Osteocyte (in vitro differentiated cells): ENCODE results near the gene AMPD3. TPM values are rescaled to one million over a fixed set of nuclear protein-coding genes. Genes with fewer than 3 reads are reported as not detected.

Source experiments
- DNase-seq: peaks from one replicate; pipeline ENCODE4 v3.0.0; 2021; ENCODE audit warnings: mixed read lengths; ENCODE audit not compliant: unreplicated experiment; ENCODE audit errors: extremely low spot score
- H3K27ac Mint-ChIP-seq: one replicate; pipeline ENCODE4 v1.8.0; 2021; ENCODE audit warnings: mild to moderate bottlenecking, mixed read lengths; ENCODE audit not compliant: unreplicated experiment
- H3K27me3 Mint-ChIP-seq: one replicate; pipeline ENCODE4 v1.8.0; 2021; ENCODE audit warnings: mixed read lengths; ENCODE audit not compliant: unreplicated experiment
- H3K36me3 Mint-ChIP-seq: one replicate; pipeline ENCODE4 v1.8.0; 2021; ENCODE audit warnings: mixed read lengths; ENCODE audit not compliant: unreplicated experiment
- H3K4me1 Mint-ChIP-seq: one replicate; pipeline ENCODE4 v1.8.0; 2021; ENCODE audit warnings: mixed read lengths; ENCODE audit not compliant: unreplicated experiment
- H3K4me3 Mint-ChIP-seq: one replicate; pipeline ENCODE4 v1.8.0; 2021; ENCODE audit warnings: mild to moderate bottlenecking, moderate library complexity, mixed read lengths; ENCODE audit not compliant: unreplicated experiment
- H3K9me3 Mint-ChIP-seq: one replicate; pipeline ENCODE4 v1.8.0; 2021; ENCODE audit warnings: mixed read lengths; ENCODE audit not compliant: unreplicated experiment
- CTCF ChIP-seq: fragments of 200-600 bp; sonication (generic); IDR thresholded peaks from 2 replicates; pipeline ENCODE4 v1.5.0; 2021; ENCODE audit warnings: antibody characterized with exemption, mild to moderate bottlenecking, moderate library complexity
- total RNA-seq: library from RNA; stranded (reverse); gene quantifications from 2 replicates; pipeline ENCODE4 v1.2.1, GENCODE V29; 2021

Gene AMPD3
- total RNA-seq, 1 donor from 2014 or later: 5.3 TPM

DNA sequence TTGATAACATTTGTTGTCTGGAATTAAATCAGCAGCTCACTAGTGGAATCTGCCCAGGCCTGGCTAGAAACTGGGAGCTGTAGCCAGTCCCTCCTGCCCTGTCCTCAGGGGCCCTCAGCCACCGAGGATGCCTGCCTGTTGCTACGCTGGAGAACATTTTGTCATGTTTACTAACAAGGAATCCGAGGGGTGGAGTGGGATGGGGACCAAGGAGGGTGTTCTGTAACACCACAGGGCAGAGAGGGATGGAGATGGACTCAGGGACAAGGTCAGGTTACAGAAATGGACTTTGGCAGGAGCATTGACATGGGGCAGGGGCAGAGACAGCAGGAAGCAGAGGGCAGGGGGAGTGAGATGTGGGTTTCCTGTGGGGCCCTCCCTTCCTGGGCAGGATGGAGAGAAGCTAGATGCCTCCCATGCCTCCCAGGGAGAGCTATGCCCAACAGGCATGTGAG lies 45.8 kb upstream of the AMPD3 start:
- Mint-ChIP-seq H3K9me3 (no peaks in the 10 kb centered on the region), H3K4me1 (peaks cover 44% of the 10 kb centered on the region), H3K27ac (peak overlapping the region; percentile 79), H3K27me3 (no peaks in the 10 kb centered on the region), H3K4me3 (no peak overlapping the region), H3K36me3 (no peaks in the 10 kb centered on the region)
- no peak for TF ChIP-seq CTCF
- peak; percentile 79 for DNase-seq

GRCh38 chr11:10410106-10410843 lies 44.8 kb upstream of the AMPD3 start:
- H3K4me1 Mint-ChIP-seq: peaks cover 46% of the 10 kb centered on the region
- TF ChIP-seq CTCF: no peak
- H3K36me3 Mint-ChIP-seq: no peaks in the 10 kb centered on the region
- no peak overlapping the region for H3K27ac Mint-ChIP-seq
- H3K4me3 Mint-ChIP-seq: no peak overlapping the region
- no peaks in the 10 kb centered on the region for H3K27me3 Mint-ChIP-seq
- DNase-seq: no peak
- no peaks in the 10 kb centered on the region for H3K9me3 Mint-ChIP-seq

DNA sequence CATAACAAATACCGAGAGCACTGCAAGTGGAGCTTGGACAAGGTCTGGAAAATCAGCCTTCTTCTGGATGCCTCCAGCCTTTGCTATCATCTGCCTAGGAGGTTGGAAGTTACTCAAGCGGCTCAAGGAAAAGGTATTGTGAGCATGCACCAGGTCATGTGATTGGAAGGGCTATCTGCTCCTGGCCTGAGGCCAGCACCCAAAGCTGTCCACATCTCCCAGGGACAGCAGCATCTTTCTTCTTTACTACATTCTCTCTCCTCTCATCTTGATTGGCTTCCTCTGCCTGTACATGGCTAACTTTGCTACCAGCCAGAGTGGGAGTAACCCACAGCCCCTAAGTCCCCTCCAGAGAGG lies 44.2 kb upstream of the AMPD3 start:
- Mint-ChIP-seq H3K4me1 (peaks cover 45% of the 10 kb centered on the region), H3K9me3 (no peaks in the 10 kb centered on the region), H3K4me3 (no peak overlapping the region), H3K27me3 (no peaks in the 10 kb centered on the region), H3K36me3 (no peaks in the 10 kb centered on the region), H3K27ac (no peak overlapping the region)
- DNase-seq: no peak
- TF ChIP-seq CTCF: no peak

DNA sequence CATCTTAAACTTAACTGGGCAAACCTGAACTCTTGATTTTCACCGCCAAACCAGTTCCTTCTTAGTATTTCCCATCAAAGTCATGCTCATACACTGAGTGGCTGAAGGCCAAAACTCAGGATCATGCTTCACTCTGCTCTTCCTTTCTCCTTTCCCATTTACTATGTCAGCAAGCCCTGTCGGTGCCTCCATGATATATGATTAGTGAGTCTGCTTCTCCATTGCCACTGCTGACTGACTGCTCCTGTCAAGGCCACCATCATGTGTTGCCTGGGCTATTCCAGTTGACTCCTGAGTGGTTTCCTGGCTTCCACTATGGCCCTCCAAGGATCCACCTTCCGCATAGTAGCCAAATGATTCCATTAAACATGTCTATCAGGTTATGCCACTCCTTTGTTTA lies 42.8 kb upstream of the AMPD3 start:
- no peak overlapping the region for H3K4me3 Mint-ChIP-seq
- no peaks in the 10 kb centered on the region for H3K9me3 Mint-ChIP-seq
- H3K36me3 Mint-ChIP-seq: no peaks in the 10 kb centered on the region
- no peak for TF ChIP-seq CTCF
- H3K27me3 Mint-ChIP-seq: no peaks in the 10 kb centered on the region
- DNase-seq: no peak
- peaks cover 34% of the 10 kb centered on the region for H3K4me1 Mint-ChIP-seq
- no peak overlapping the region for H3K27ac Mint-ChIP-seq

DNA sequence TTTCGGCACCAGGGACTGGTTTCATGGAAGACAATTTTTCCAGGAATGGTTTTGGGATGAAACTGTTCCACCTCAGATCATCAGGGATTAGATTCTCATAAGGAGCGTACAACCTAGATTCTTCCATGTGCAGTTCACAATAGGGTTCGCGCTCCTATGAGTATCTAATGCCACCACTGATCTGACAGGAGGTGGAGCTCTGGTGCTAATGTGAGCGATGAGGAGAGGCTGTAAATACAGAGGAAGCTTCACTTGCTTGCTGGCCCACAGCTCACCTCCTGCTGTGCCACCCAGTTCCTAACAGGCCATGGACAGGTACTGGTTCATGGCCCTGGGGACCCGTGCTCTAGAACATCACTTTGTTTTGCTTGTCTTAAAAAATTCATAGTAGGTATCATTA lies 41.8 kb upstream of the AMPD3 start:
- no peaks in the 10 kb centered on the region for H3K27me3 Mint-ChIP-seq
- peaks cover 24% of the 10 kb centered on the region for H3K4me1 Mint-ChIP-seq
- H3K4me3 Mint-ChIP-seq: no peak overlapping the region
- peak; percentile 34 for TF ChIP-seq CTCF
- H3K9me3 Mint-ChIP-seq: no peaks in the 10 kb centered on the region
- DNase-seq: no peak
- H3K36me3 Mint-ChIP-seq: no peaks in the 10 kb centered on the region
- no peak overlapping the region for H3K27ac Mint-ChIP-seq
